ENCODE results near the gene UPF2.

UPF2 gene

GRCh38 chr10:11921800-11922392, 120.7 kb downstream of the UPF2 start:
- Histone ChIP-seq H3K4me1 (ENCODE audit: low read length) (no peaks in the 10 kb centered on the region), H3K27me3 (ENCODE audit: low read depth, low read length) (no peaks in the 10 kb centered on the region), H3K36me3 (replicated peaks; ENCODE audit: low read depth, low read length) (peaks cover 19% of the 10 kb centered on the region), H3K4me2 (ENCODE audit: low read length) (no peak overlapping the region), H3K9ac (ENCODE audit: low read length) (no peak overlapping the region), H3K9me3 (ENCODE audit: insufficient read depth, low read length) (no peaks in the 10 kb centered on the region), H3K4me3 (ENCODE audit: low read length) (no peak overlapping the region), H4K20me1 (ENCODE audit: insufficient read depth, low read length) (no peaks in the 10 kb centered on the region), H3K79me2 (ENCODE audit: low read length) (no peaks in the 10 kb centered on the region), H2AFZ (ENCODE audit: low read depth, low read length) (no peak overlapping the region), H3K27ac (ENCODE audit: low read length) (no peak overlapping the region)
- no peak for TF ChIP-seq CTCF (IDR thresholded peaks at IDR 0.05; ENCODE audit: low read depth, low read length)

GRCh38 chr10:11919271-11919670, 123.3 kb downstream of the UPF2 start:
- Histone ChIP-seq H4K20me1 (ENCODE audit: insufficient read depth, low read length) (no peaks in the 10 kb centered on the region), H3K4me2 (ENCODE audit: low read length) (no peak overlapping the region), H3K36me3 (replicated peaks; ENCODE audit: low read depth, low read length) (peaks cover 11% of the 10 kb centered on the region), H3K27ac (ENCODE audit: low read length) (no peak overlapping the region), H3K4me1 (ENCODE audit: low read length) (no peaks in the 10 kb centered on the region), H2AFZ (ENCODE audit: low read depth, low read length) (no peak overlapping the region), H3K4me3 (ENCODE audit: low read length) (no peak overlapping the region), H3K79me2 (ENCODE audit: low read length) (no peaks in the 10 kb centered on the region), H3K9ac (ENCODE audit: low read length) (no peak overlapping the region), H3K9me3 (ENCODE audit: insufficient read depth, low read length) (no peaks in the 10 kb centered on the region), H3K27me3 (ENCODE audit: low read depth, low read length) (no peaks in the 10 kb centered on the region)
- TF ChIP-seq CTCF (IDR thresholded peaks at IDR 0.05; ENCODE audit: low read depth, low read length) (no peak), EZH2phosphoT487 (IDR thresholded peaks at IDR 0.05; ENCODE audit: low read depth) (no peak)

GRCh38 chr10:11918384-11918783, 124.2 kb downstream of the UPF2 start:
- no peak overlapping the region for H2AFZ ChIP-seq (ENCODE audit: low read depth, low read length)
- no peaks in the 10 kb centered on the region for H3K79me2 ChIP-seq (ENCODE audit: low read length)
- H4K20me1 ChIP-seq (ENCODE audit: insufficient read depth, low read length), result no peaks in the 10 kb centered on the region
- H3K36me3 ChIP-seq (replicated peaks; ENCODE audit: low read depth, low read length), result peaks cover 11% of the 10 kb centered on the region
- no peak overlapping the region for H3K4me2 ChIP-seq (ENCODE audit: low read length)
- no peak overlapping the region for H3K4me3 ChIP-seq (ENCODE audit: low read length)
- no peak for TF ChIP-seq EZH2phosphoT487 (IDR thresholded peaks at IDR 0.05; ENCODE audit: low read depth)
- TF ChIP-seq CTCF (IDR thresholded peaks at IDR 0.05; ENCODE audit: low read depth, low read length), result no peak
- no peaks in the 10 kb centered on the region for H3K27me3 ChIP-seq (ENCODE audit: low read depth, low read length)
- no peak overlapping the region for H3K9ac ChIP-seq (ENCODE audit: low read length)
- no peaks in the 10 kb centered on the region for H3K4me1 ChIP-seq (ENCODE audit: low read length)
- no peak overlapping the region for H3K27ac ChIP-seq (ENCODE audit: low read length)
- H3K9me3 ChIP-seq (ENCODE audit: insufficient read depth, low read length), result no peaks in the 10 kb centered on the region

GRCh38 chr10:11913079-11913641, 129.4 kb downstream of the UPF2 start:
- no peaks in the 10 kb centered on the region for H3K9me3 ChIP-seq (ENCODE audit: insufficient read depth, low read length)
- H2AFZ ChIP-seq (ENCODE audit: low read depth, low read length), result no peak overlapping the region
- no peaks in the 10 kb centered on the region for H3K36me3 ChIP-seq (replicated peaks; ENCODE audit: low read depth, low read length)
- no peaks in the 10 kb centered on the region for H4K20me1 ChIP-seq (ENCODE audit: insufficient read depth, low read length)
- no peak overlapping the region for H3K4me3 ChIP-seq (ENCODE audit: low read length)
- no peaks in the 10 kb centered on the region for H3K27me3 ChIP-seq (ENCODE audit: low read depth, low read length)
- no peak for TF ChIP-seq CTCF (IDR thresholded peaks at IDR 0.05; ENCODE audit: low read depth, low read length)
- TF ChIP-seq EZH2phosphoT487 (IDR thresholded peaks at IDR 0.05; ENCODE audit: low read depth), result no peak
- H3K79me2 ChIP-seq (ENCODE audit: low read length), result no peaks in the 10 kb centered on the region
- no peaks in the 10 kb centered on the region for H3K4me1 ChIP-seq (ENCODE audit: low read length)
- no peak overlapping the region for H3K9ac ChIP-seq (ENCODE audit: low read length)
- H3K27ac ChIP-seq (ENCODE audit: low read length), result no peak overlapping the region
- no peak overlapping the region for H3K4me2 ChIP-seq (ENCODE audit: low read length)

Measured in OCI-LY3 (cell line).